Mesendoderm (in vitro differentiated cells): Measurements from ENCODE around the gene SSBP3.

ENCODE experiments used
- DNase-seq: peaks from one replicate; pipeline ENCODE4 v3.0.0; 2013
- H2AK5ac ChIP-seq: 2 replicates; pipeline ENCODE4 v1.6.1; 2013; ENCODE audit warnings: low read length, inconsistent platforms
- H2BK120ac ChIP-seq: 2 replicates; pipeline ENCODE4 v1.6.1; 2013; ENCODE audit warnings: low read depth, mild to moderate bottlenecking, low read length, moderate library complexity, mixed read lengths
- H2BK15ac ChIP-seq: replicated peaks from 2 replicates; pipeline ENCODE4 v1.6.1; 2013; ENCODE audit warnings: low read depth, mild to moderate bottlenecking, moderate library complexity
- H2BK5ac ChIP-seq: 2 replicates; pipeline ENCODE4 v1.6.1; 2013; ENCODE audit warnings: low read length, inconsistent platforms
- H3K18ac ChIP-seq: 2 replicates; pipeline ENCODE4 v1.6.1; 2013; ENCODE audit warnings: mild to moderate bottlenecking, low read length, mixed read lengths
- H3K23ac ChIP-seq: one replicate; pipeline ENCODE4 v1.6.1; 2013; ENCODE audit warnings: low read length
- H3K27ac ChIP-seq: 2 replicates; pipeline ENCODE4 v1.5.1; 2013; ENCODE audit warnings: low read depth, mild to moderate bottlenecking, inconsistent platforms, low read length, moderate library complexity
- H3K27me3 ChIP-seq: 2 replicates; pipeline ENCODE4 v1.6.1; 2013; ENCODE audit warnings: low read length, control low read depth, mild to moderate bottlenecking, inconsistent platforms; ENCODE audit not compliant: insufficient read depth, poor library complexity
- H3K36me3 ChIP-seq: 2 replicates; pipeline ENCODE4 v1.6.1; 2013; ENCODE audit warnings: low read length, inconsistent platforms; ENCODE audit not compliant: control insufficient read depth, insufficient read depth
- H3K4ac ChIP-seq: one replicate; pipeline ENCODE4 v1.6.1; 2013; ENCODE audit warnings: low read depth, mild to moderate bottlenecking, low read length, moderate library complexity
- H3K4me1 ChIP-seq: 2 replicates; pipeline ENCODE4 v1.6.1; 2013; ENCODE audit warnings: low read depth, low read length, inconsistent platforms; ENCODE audit not compliant: control insufficient read depth
- H3K4me2 ChIP-seq: 2 replicates; pipeline ENCODE4 v1.6.1; 2013; ENCODE audit warnings: low read length
- H3K4me3 ChIP-seq: 2 replicates; pipeline ENCODE4 v1.5.1; 2013; ENCODE audit warnings: mild to moderate bottlenecking, low read length
- H3K56ac ChIP-seq: one replicate; pipeline ENCODE4 v1.6.1; 2013; ENCODE audit warnings: low read length
- H3K79me1 ChIP-seq: 2 replicates; pipeline ENCODE4 v1.6.1; 2013; ENCODE audit warnings: low read length, inconsistent platforms
- H3K79me2 ChIP-seq: 2 replicates; pipeline ENCODE4 v1.6.1; 2013; ENCODE audit warnings: mild to moderate bottlenecking, low read length; ENCODE audit not compliant: control insufficient read depth, insufficient read depth
- H3K9ac ChIP-seq: 2 replicates; pipeline ENCODE4 v1.6.1; 2013; ENCODE audit warnings: low read length, inconsistent platforms
- H4K5ac ChIP-seq: one replicate; pipeline ENCODE4 v1.6.1; 2013; ENCODE audit warnings: low read length
- H4K8ac ChIP-seq: one replicate; pipeline ENCODE4 v1.6.1; 2013; ENCODE audit warnings: low read depth, mild to moderate bottlenecking, control low read depth, low read length, moderate library complexity
- WGBS: extraction: QIAGEN DNeasy Blood & Tissue Kit; methylation state at CpG from one replicate; pipeline ENCODE4 v1.1.7; 2013; ENCODE audit warnings: low lambda C conversion rate, missing lambda C conversion rate; ENCODE audit not compliant: insufficient coverage; ENCODE audit errors: extremely low coverage; 5-methylcytosine and 5-hydroxymethylcytosine counted together

Gene SSBP3

GRCh38 chr1:54310439-54311328 is 95.5 kb downstream of the SSBP3 start:
- H3K79me2 ChIP-seq, result peaks cover 50% of the 10 kb centered on the region
- no peak overlapping the region for H2AK5ac ChIP-seq
- H3K27ac ChIP-seq, result peak overlapping the region; percentile 47
- peak overlapping the region; percentile 78 for H3K56ac ChIP-seq
- peak overlapping the region; percentile 35 for H3K18ac ChIP-seq
- H3K23ac ChIP-seq, result no peak overlapping the region
- no peaks in the 10 kb centered on the region for H3K27me3 ChIP-seq
- no peak overlapping the region for H2BK5ac ChIP-seq
- H3K4me1 ChIP-seq, result peaks cover 30% of the 10 kb centered on the region
- H3K79me1 ChIP-seq, result peaks cover 34% of the 10 kb centered on the region
- DNase-seq, result peak; percentile 89
- H3K36me3 ChIP-seq, result no peaks in the 10 kb centered on the region
- no peak overlapping the region for H3K4me3 ChIP-seq
- H3K4me2 ChIP-seq, result no peak overlapping the region
- H4K8ac ChIP-seq, result no peak overlapping the region
- peak overlapping the region; percentile 27 for H3K4ac ChIP-seq
- H3K9ac ChIP-seq, result peak overlapping the region; percentile 22
- H2BK15ac ChIP-seq, result no peak overlapping the region
- H4K5ac ChIP-seq, result no peak overlapping the region
- no CpG with 5 or more reads among the region's 12 CpGs for WGBS
- H2BK120ac ChIP-seq, result no peak overlapping the region

- peak overlapping the region; percentile 35 for H3K18ac ChIP-seq
- H3K4me3 ChIP-seq, result no peak overlapping the region
- peak overlapping the region; percentile 43 for H2BK5ac ChIP-seq
- H3K79me1 ChIP-seq, result peaks cover 35% of the 10 kb centered on the region
- H3K4me1 ChIP-seq, result peaks cover 25% of the 10 kb centered on the region
- H3K79me2 ChIP-seq, result peaks cover 50% of the 10 kb centered on the region
- H2BK15ac ChIP-seq, result no peak overlapping the region
- H3K56ac ChIP-seq, result peak overlapping the region; percentile 78
- no peaks in the 10 kb centered on the region for H3K27me3 ChIP-seq
- no peak overlapping the region for H4K8ac ChIP-seq
- no peak overlapping the region for H3K4ac ChIP-seq
- no peak overlapping the region for H3K4me2 ChIP-seq
- H2AK5ac ChIP-seq, result no peak overlapping the region
- peak; percentile 54 for DNase-seq
- no peaks in the 10 kb centered on the region for H3K36me3 ChIP-seq
- no peak overlapping the region for H2BK120ac ChIP-seq
- H3K27ac ChIP-seq, result peak overlapping the region; percentile 47
- WGBS, result no CpG with 5 or more reads among the region's 19 CpGs
- no peak overlapping the region for H3K23ac ChIP-seq
- no peak overlapping the region for H4K5ac ChIP-seq
- H3K9ac ChIP-seq, result peak overlapping the region; percentile 22
Measured at GRCh38 chr1:54309631-54310366, 96.4 kb downstream of the SSBP3 start.

- WGBS, result no CpG with 5 or more reads among the region's 3 CpGs
- peaks cover 66% of the 10 kb centered on the region for H3K79me2 ChIP-seq
- H3K79me1 ChIP-seq, result peaks cover 45% of the 10 kb centered on the region
- no peak overlapping the region for H2BK120ac ChIP-seq
- H3K9ac ChIP-seq, result no peak overlapping the region
- no peak overlapping the region for H4K5ac ChIP-seq
- no peak overlapping the region for H4K8ac ChIP-seq
- no peak overlapping the region for H2BK15ac ChIP-seq
- no peak overlapping the region for H2BK5ac ChIP-seq
- DNase-seq, result no peak
- no peaks in the 10 kb centered on the region for H3K36me3 ChIP-seq
- peaks cover 21% of the 10 kb centered on the region for H3K4me1 ChIP-seq
- H3K23ac ChIP-seq, result no peak overlapping the region
- no peak overlapping the region for H3K4ac ChIP-seq
- no peak overlapping the region for H3K27ac ChIP-seq
- H3K4me3 ChIP-seq, result no peak overlapping the region
- no peak overlapping the region for H3K56ac ChIP-seq
- no peak overlapping the region for H3K4me2 ChIP-seq
- H3K18ac ChIP-seq, result no peak overlapping the region
- H2AK5ac ChIP-seq, result no peak overlapping the region
- H3K27me3 ChIP-seq, result no peaks in the 10 kb centered on the region
Measured at GRCh38 chr1:54307305-54307704, 98.9 kb downstream of the SSBP3 start.

- H3K4me1 ChIP-seq, result peaks cover 18% of the 10 kb centered on the region
- H3K27me3 ChIP-seq, result no peaks in the 10 kb centered on the region
- no peak overlapping the region for H4K8ac ChIP-seq
- H4K5ac ChIP-seq, result no peak overlapping the region
- no peak overlapping the region for H2BK120ac ChIP-seq
- H3K79me2 ChIP-seq, result peaks cover 78% of the 10 kb centered on the region
- WGBS, result no CpG with 5 or more reads among the region's 7 CpGs
- no peak overlapping the region for H3K4me3 ChIP-seq
- no peak overlapping the region for H2AK5ac ChIP-seq
- H3K9ac ChIP-seq, result no peak overlapping the region
- no peak overlapping the region for H3K4ac ChIP-seq
- H3K18ac ChIP-seq, result no peak overlapping the region
- H3K79me1 ChIP-seq, result peaks cover 51% of the 10 kb centered on the region
- H3K27ac ChIP-seq, result no peak overlapping the region
- no peaks in the 10 kb centered on the region for H3K36me3 ChIP-seq
- peak; percentile 40 for DNase-seq
- no peak overlapping the region for H2BK15ac ChIP-seq
- no peak overlapping the region for H3K4me2 ChIP-seq
- H2BK5ac ChIP-seq, result no peak overlapping the region
- H3K23ac ChIP-seq, result no peak overlapping the region
- peak overlapping the region; percentile 17 for H3K56ac ChIP-seq
Measured at GRCh38 chr1:54305906-54306514, 100.2 kb downstream of the SSBP3 start.

- H2BK120ac ChIP-seq, result no peak overlapping the region
- H3K9ac ChIP-seq, result no peak overlapping the region
- no peak overlapping the region for H3K4me2 ChIP-seq
- H3K79me1 ChIP-seq, result peaks cover 62% of the 10 kb centered on the region
- no peak overlapping the region for H3K4me3 ChIP-seq
- H3K18ac ChIP-seq, result no peak overlapping the region
- no peak overlapping the region for H2BK15ac ChIP-seq
- H3K56ac ChIP-seq, result no peak overlapping the region
- H2BK5ac ChIP-seq, result no peak overlapping the region
- H3K27me3 ChIP-seq, result no peaks in the 10 kb centered on the region
- H4K5ac ChIP-seq, result no peak overlapping the region
- WGBS, result no CpG with 5 or more reads among the region's 2 CpGs
- peaks cover 13% of the 10 kb centered on the region for H3K4me1 ChIP-seq
- H3K27ac ChIP-seq, result no peak overlapping the region
- no peak overlapping the region for H3K23ac ChIP-seq
- H4K8ac ChIP-seq, result no peak overlapping the region
- peaks cover 86% of the 10 kb centered on the region for H3K79me2 ChIP-seq
- no peak overlapping the region for H2AK5ac ChIP-seq
- DNase-seq, result no peak
- no peak overlapping the region for H3K4ac ChIP-seq
- no peaks in the 10 kb centered on the region for H3K36me3 ChIP-seq
Measured at GRCh38 chr1:54304518-54304917, 101.7 kb downstream of the SSBP3 start.
